HG03025 (cell line): ENCODE data around the gene SCYGR3.

Source experiments
- ATAC-seq: cut with Tn5 transposase; IDR thresholded peaks from one replicate; pipeline ENCODE4 v1.9.1; 2021; ENCODE audit warnings: mild to moderate bottlenecking, moderate library complexity; ENCODE audit not compliant: unreplicated experiment, low FRiP score

The SCYGR3 gene

DNA sequence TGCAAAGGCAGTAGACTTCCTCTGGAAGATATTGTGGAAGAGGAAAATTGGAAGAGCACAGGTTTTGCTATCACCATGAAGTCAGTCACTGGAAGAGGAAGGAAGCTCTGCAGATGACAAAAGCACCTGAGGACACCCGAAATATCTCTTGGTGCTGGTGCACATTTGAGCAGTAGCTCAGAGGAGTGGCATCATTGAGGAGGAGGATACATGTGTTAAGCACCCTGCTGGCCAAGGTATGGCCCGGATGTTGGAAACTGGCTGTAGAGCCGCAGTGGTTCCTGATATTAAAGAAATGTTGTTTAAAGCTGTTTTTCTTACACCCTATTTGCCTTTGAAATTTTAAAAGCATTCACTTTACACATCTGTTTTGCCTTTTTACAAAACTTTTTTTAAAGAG is 48.6 kb downstream of the SCYGR3 start:
- ATAC-seq: no peak

DNA sequence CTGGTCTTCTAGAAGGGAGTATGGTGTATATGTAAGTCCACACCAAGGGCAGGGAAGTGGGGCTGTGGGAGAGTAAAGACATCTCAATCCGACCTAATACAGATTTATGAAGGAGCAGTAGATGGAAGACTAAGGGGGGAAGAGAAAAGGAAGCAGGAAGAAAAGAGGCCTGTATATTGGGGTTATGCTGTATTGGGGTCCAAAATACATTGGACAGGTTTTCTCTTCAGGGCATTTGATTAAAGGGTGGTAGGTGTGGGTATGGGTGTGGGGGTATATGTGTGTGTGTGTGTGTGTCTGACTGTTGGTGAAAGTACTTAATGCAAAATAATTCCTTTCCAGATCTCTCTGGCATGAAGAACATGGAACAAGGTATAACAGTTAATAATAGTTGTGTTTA is 49.6 kb downstream of the SCYGR3 start:
- ATAC-seq: no peak
